GM18873 (cell line): ENCODE results near the gene COTL1.
A peak's percentile ranks its signal among the peaks of the same experiment; 100 is the strongest.

Experiments
- ATAC-seq: cut with Tn5 transposase; IDR thresholded peaks from one replicate; pipeline ENCODE4 v1.9.1; 2021; ENCODE audit warnings: mild to moderate bottlenecking, moderate library complexity, moderate number of reproducible peaks; ENCODE audit not compliant: unreplicated experiment, low FRiP score

COTL1 gene

GRCh38 chr16:84617791-84618580 lies at the start of gene COTL1:
TSS of gene COTL1 (minus strand) at chr16:84618078. CDS start at chr16:84617914, 164 bp downstream.
- ATAC-seq = peak; percentile 45

- ATAC-seq = no peak
Observed at GRCh38 chr16:84665843-84666242, 48.0 kb upstream of the COTL1 start.

- no peak for ATAC-seq
Observed at GRCh38 chr16:84665359-84665758, 47.5 kb upstream of the COTL1 start.

- ATAC-seq = peak; percentile 67
Observed at GRCh38 chr16:84663433-84664101, 45.7 kb upstream of the COTL1 start.

GRCh38 chr16:84662471-84662870 lies 44.6 kb upstream of the COTL1 start:
- ATAC-seq = no peak

- ATAC-seq = no peak
Observed at GRCh38 chr16:84661418-84662060, 43.7 kb upstream of the COTL1 start.

GRCh38 chr16:84660973-84661372 lies 43.1 kb upstream of the COTL1 start:
- ATAC-seq = no peak

- no peak for ATAC-seq
Observed at GRCh38 chr16:84659656-84660300, 41.9 kb upstream of the COTL1 start.

- no peak for ATAC-seq
Observed at GRCh38 chr16:84658690-84659089, 40.8 kb upstream of the COTL1 start.

- no peak for ATAC-seq
Observed at GRCh38 chr16:84657229-84657837, 39.5 kb upstream of the COTL1 start.

- no peak for ATAC-seq
Observed at GRCh38 chr16:84656649-84657048, 38.8 kb upstream of the COTL1 start.

- no peak for ATAC-seq
Observed at GRCh38 chr16:84654998-84655397, 37.1 kb upstream of the COTL1 start.

- no peak for ATAC-seq
Observed at GRCh38 chr16:84654238-84654637, 36.4 kb upstream of the COTL1 start.

GRCh38 chr16:84652566-84652965 lies 34.7 kb upstream of the COTL1 start:
- ATAC-seq = no peak

GRCh38 chr16:84650062-84650991 lies 32.4 kb upstream of the COTL1 start:
- no peak for ATAC-seq

GRCh38 chr16:84649511-84649861 lies 31.6 kb upstream of the COTL1 start:
- ATAC-seq = no peak

- ATAC-seq = peak; percentile 24
Observed at GRCh38 chr16:84648595-84649510, 31.0 kb upstream of the COTL1 start.

- peak; percentile 44 for ATAC-seq
Observed at GRCh38 chr16:84647828-84648594, 30.1 kb upstream of the COTL1 start, which contains the start of gene KLHL36. TSS of gene KLHL36 (plus strand) at chr16:84648511. CDS start at chr16:84650868, 2,357 bp downstream.
